ENCODE results near the gene PSME1.

DNA sequence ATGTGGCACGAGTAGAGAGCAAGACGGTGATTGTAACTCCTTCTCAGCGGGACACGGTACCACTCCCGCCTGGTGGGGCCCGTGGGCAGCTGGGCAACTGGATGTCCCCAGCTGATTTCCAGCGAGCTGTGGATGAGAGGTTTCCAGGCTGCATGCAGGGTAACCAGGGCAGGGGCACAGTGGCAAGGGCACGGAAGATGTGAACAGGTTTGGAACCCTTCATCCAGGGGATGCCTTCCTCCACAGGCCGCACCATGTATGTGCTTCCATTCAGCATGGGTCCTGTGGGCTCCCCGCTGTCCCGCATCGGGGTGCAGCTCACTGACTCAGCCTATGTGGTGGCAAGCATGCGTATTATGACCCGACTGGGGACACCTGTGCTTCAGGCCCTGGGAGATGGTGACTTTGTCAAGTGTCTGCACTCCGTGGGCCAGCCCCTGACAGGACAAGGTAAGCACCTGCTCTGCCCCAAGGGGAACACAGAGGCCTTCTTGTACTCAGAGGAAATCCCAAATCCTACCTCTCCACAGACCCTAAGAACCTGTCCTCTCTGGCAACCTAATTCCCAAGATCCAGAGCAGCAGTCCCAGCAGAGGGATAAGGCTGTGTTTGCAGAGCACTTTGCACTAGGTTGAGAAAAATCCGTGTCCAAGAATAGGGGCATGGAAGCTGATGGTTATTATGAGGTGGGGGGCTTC lies 37.6 kb upstream of the PSME1 start:
- TF ChIP-seq POLR2AphosphoS5 (IDR thresholded peaks at IDR 0.05; ENCODE audit: borderline replicate concordance, low read depth, low read length) (no peak), EZH2 (IDR thresholded peaks at IDR 0.05) (no peak)

Data from SK-N-MC (cell line).